GM12874 (cell line): Measurements from ENCODE around the gene PLXDC1.

Experiments used
- CTCF ChIP-seq: IDR thresholded peaks from 2 replicates; pipeline ENCODE4 v1.5.1; 2011; ENCODE audit warnings: low read depth, mild to moderate bottlenecking, control low read depth, low read length, moderate library complexity; ENCODE audit not compliant: insufficient read depth

PLXDC1 gene

GRCh38 chr17:39054111-39054645 lies 97.3 kb downstream of the PLXDC1 start:
- TF ChIP-seq CTCF: no peak

GRCh38 chr17:39051001-39051585 lies 100.3 kb downstream of the PLXDC1 start:
- no peak for TF ChIP-seq CTCF

GRCh38 chr17:39045948-39046679 lies 105.3 kb downstream of the PLXDC1 start:
- no peak for TF ChIP-seq CTCF

- no peak for TF ChIP-seq CTCF
Measured at GRCh38 chr17:39036009-39036408, 115.4 kb downstream of the PLXDC1 start.

GRCh38 chr17:39028690-39029089 lies 122.7 kb downstream of the PLXDC1 start:
- no peak for TF ChIP-seq CTCF

- no peak for TF ChIP-seq CTCF
Measured at GRCh38 chr17:39027455-39028035, 123.9 kb downstream of the PLXDC1 start.

- TF ChIP-seq CTCF: no peak
Measured at GRCh38 chr17:39026980-39027451, 124.4 kb downstream of the PLXDC1 start.
